Dedifferentiated amniotic fluid mesenchymal stem cell (primary cell): Measurements from ENCODE around the gene MLN.
"Not testable (repeated sequence)": the region's sequence is repeated elsewhere in the genome, so short reads cannot be mapped to it uniquely, and the experiment has no call there.

ENCODE experiments used
- DNase-seq: peaks from one replicate; pipeline ENCODE4 v3.0.0-alpha.2; 2016; ENCODE audit errors: extremely low spot score

The MLN gene

GRCh38 chr6:33834401-33835392, 30.9 kb upstream of the MLN start:
- no peak for DNase-seq

GRCh38 chr6:33833599-33833998, 29.8 kb upstream of the MLN start:
- no peak for DNase-seq

DNA sequence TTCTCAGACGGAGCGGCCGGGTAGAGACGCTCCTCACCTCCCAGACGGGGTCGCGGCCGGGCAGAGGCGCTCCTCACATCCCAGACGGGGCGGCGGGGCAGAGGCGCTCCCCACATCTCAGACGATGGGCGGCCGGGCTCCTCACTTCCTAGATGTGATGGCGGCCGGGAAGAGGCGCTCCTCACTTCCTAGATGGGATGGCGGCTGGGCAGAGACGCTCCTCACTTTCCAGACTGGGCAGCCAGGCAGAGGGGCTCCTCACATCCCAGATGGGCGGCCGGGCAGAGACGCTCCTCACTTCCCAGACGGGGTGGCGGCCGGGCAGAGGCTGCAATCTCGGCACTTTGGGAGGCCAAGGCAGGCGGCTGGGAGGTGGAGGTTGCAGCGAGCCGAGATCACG, 29.0 kb upstream of the MLN start:
- DNase-seq = not testable (repeated sequence)

GRCh38 chr6:33831725-33832124, 27.9 kb upstream of the MLN start:
- DNase-seq = not testable (repeated sequence)

DNA sequence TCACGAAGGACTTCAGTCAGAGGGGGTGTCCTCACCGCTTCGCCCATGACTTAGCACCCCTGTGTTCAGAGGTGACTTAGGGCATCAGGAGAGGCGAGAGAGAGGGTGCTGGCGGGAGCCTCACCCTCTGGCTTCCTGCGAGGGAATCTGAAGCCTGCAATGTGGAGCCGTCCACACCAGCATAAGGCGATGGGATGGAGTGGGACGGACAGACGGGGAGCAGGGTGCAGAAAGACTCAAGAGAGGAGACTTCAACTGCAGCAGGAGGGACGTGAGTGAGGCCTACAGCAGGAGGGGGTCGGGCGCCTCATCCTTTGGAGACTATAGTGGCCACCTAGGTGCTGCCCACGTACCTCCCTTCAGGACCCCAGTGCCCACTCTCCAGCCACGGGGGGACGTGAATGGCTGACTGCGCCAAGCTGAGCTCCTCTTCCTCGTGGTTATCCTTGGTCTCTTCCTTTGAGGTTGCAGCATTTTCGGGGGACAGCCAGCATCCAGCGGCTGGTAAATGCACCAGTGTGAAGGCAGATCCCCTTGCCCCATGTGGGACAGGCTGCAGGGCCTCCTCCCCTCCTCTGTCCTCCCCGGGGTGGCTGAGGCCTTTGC, 26.9 kb upstream of the MLN start:
- no peak for DNase-seq

- no peak for DNase-seq
Measured at GRCh38 chr6:33828764-33829731, 25.2 kb upstream of the MLN start.

GRCh38 chr6:33828452-33828763, 24.6 kb upstream of the MLN start:
- no peak for DNase-seq

DNA sequence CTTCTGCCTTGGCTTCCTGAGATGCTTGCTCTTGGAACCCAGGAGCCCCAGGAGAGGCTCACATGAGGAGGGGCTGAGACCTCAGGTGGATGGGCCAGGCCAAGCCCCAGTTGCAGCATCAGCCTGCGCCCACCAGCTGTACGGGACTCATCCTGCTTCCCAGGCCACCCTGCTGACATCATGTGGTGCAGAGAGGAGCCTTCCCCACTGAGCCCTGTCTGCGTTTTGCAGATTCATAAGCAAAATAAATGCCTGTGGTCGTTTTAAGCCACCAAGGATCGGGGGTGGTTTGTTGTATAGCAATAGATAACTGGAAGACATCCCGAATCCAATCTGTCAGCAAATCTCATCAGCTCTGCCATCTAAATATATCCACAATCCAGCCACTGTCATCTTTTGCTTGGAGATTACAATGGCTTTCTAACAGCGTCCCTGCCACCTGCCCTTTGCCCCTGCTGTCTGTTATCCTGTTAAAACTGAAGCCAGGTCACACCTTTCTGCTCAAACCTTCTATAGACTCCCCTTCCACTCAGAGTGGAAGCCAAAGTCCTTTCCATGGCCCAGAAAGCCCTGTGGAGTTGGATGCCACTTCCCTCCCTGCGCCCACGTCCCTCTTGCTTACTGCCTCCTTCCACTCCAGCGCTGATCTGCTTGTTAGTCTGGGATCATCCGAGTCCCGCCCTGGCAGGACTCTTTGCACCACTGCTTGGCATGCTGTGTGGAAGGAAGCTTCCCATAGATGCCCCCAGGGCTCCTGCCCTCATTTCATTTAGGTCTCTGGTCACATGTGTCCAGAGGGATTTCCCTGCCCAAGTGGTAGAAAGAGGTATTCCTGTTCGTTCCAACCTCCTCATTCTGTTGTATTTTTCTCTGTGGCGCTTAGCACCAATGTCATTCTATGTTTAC, 24.0 kb upstream of the MLN start:
- no peak for DNase-seq

GRCh38 chr6:33826537-33826936, 22.7 kb upstream of the MLN start:
- DNase-seq = no peak

- no peak for DNase-seq
Measured at GRCh38 chr6:33824461-33825154, 20.8 kb upstream of the MLN start.

GRCh38 chr6:33823806-33824205, 20.0 kb upstream of the MLN start:
- no peak for DNase-seq

DNA sequence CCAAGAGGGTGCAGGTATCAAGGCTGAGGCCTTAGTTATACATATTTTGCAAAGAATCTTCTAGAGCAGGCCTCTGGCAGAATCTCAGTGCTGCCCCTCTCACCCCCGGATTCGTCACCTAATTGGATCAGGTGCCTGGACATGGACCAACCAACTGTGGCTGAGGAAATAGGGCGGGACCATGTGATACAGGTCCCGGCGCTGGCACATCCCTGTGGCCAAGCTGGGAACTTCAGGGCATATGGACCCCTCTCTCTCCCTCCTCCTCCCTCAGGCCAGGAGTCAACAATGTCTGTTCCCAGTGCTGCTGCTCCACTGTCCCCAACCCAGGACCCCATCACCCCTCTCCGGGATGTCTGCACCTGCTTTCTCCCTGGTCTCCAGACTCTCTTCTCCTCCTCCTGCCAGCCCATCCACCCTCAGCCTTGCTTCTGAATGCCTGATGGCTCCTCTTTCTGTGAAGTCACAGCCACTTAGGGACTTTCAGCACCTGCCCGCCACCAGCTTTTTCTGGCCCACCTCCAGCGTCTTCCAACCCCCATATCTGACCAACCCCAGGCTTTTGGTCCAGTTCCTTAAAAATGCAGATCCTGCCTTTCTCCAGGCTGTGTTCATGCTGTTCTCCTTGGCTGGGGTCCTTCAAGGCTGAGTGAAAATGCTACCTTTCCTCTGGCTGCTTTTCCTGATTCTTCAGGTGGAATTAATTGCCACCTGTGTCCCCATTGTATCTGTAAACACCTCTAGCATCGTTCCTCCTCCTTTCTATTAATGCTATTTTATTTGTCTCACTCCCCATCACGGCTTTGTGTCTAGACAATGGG, 19.0 kb upstream of the MLN start:
- no peak for DNase-seq

GRCh38 chr6:33820784-33821520, 17.1 kb upstream of the MLN start:
- no peak for DNase-seq

DNA sequence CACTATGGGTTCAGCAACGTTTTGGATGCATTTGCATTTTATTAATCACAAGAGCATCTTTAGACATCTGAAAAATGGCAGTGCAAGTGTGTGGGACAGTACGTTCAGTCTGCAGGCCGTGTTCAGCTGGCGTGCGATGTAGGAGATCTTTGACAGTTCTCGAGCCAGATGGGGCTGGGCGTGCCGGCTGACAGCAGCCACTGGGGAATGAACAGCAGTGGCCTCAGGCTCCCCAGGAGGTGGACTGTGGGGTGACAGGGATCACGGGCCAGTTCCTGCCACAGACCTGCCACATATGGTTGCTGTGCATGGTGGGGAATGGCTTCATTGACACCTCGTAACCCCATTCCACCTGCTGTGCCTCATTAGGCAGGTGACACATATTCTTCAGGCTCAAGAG, 16.4 kb upstream of the MLN start:
- no peak for DNase-seq

- no peak for DNase-seq
Measured at GRCh38 chr6:33819021-33819420, 15.2 kb upstream of the MLN start.

DNA sequence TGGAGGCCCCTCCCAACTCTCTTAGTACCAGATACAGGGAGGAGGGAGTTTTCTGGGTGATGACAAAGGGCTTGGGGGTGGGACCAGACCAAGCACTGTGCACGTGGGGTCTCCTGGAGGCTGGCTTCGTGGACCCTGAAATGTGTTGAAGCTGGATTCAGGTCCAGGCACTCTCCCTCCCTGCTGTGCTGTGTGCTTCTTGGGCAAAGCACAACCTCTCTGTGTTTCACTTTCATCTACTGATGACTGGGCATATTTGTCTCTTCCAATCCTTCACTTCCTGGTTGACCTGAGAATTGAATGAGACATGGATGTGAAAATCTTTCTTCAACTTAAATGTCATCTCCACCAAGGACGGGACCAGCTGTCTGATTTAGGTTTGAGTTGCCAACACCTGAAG, 14.5 kb upstream of the MLN start:
- DNase-seq = no peak

DNA sequence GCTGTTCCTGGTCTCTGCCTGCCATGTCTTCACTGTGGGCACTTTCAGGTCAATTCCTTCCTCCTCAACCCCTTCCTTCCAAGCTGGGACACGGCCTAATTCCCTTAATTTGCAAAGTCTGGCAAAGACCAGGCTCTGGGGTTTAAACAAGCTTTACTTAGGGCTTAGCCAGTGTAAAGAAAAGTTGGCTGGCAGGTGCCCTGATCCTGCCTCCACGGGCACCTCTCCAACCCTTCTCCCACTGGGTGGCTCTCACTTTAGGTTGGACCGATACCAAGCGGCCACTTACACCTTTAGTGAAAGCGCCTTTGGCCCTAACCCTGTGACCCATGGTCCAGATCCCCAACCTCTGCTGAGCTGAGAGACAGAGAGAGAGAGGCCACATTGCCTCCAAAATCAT, 13.7 kb upstream of the MLN start:
- no peak for DNase-seq

GRCh38 chr6:33816911-33817310, 13.1 kb upstream of the MLN start:
- DNase-seq = no peak

GRCh38 chr6:33815854-33816253, 12.1 kb upstream of the MLN start:
- no peak for DNase-seq
